Activated T-helper 1 cell treated with Interleukin-2 at 50 U/mL for 16 hours (primary cell): ENCODE measurements around the gene TIAM2.
"Not testable (repeated sequence)": the region's sequence is repeated elsewhere in the genome, so short reads cannot be mapped to it uniquely, and the experiment has no call there.

Source experiments
- DNase-seq: peaks from one replicate; pipeline ENCODE4 v3.0.0-alpha.2; 2020; ENCODE audit warnings: low read depth

Gene TIAM2

GRCh38 chr6:154991207-154991606, 3.9 kb upstream of the TIAM2 start:
- no peak for DNase-seq

- no peak for DNase-seq
Observed at GRCh38 chr6:154993026-154993425, 2.1 kb upstream of the TIAM2 start.

GRCh38 chr6:154993710-154994109, 1.4 kb upstream of the TIAM2 start:
- no peak for DNase-seq

- no peak for DNase-seq
Observed at GRCh38 chr6:154994836-154995253, 270 bp upstream of the TIAM2 start.

GRCh38 chr6:154996016-154996590, 988 bp downstream of the TIAM2 start:
- DNase-seq = no peak

- DNase-seq = no peak
Observed at GRCh38 chr6:154996841-154997311, 1.8 kb downstream of the TIAM2 start.

- no peak for DNase-seq
Observed at GRCh38 chr6:154998855-154999254, 3.7 kb downstream of the TIAM2 start.

GRCh38 chr6:155001482-155001881, 6.4 kb downstream of the TIAM2 start:
- DNase-seq = no peak

GRCh38 chr6:155001934-155002333, 6.8 kb downstream of the TIAM2 start:
- DNase-seq = no peak

- DNase-seq = no peak
Observed at GRCh38 chr6:155003476-155003875, 8.4 kb downstream of the TIAM2 start.

- DNase-seq = no peak
Observed at GRCh38 chr6:155004017-155004416, 8.9 kb downstream of the TIAM2 start.

- no peak for DNase-seq
Observed at GRCh38 chr6:155004576-155005372, 9.7 kb downstream of the TIAM2 start.

GRCh38 chr6:155008625-155009024, 13.5 kb downstream of the TIAM2 start:
- no peak for DNase-seq

- no peak for DNase-seq
Observed at GRCh38 chr6:155010940-155011339, 15.8 kb downstream of the TIAM2 start.

- DNase-seq = no peak
Observed at GRCh38 chr6:155011809-155012291, 16.7 kb downstream of the TIAM2 start.

- no peak for DNase-seq
Observed at GRCh38 chr6:155013457-155013876, 18.4 kb downstream of the TIAM2 start.

- DNase-seq = no peak
Observed at GRCh38 chr6:155014137-155014536, 19.0 kb downstream of the TIAM2 start.

GRCh38 chr6:155014670-155015300, 19.7 kb downstream of the TIAM2 start:
- DNase-seq = no peak

GRCh38 chr6:155018415-155018814, 23.3 kb downstream of the TIAM2 start:
- not testable (repeated sequence) for DNase-seq

- no peak for DNase-seq
Observed at GRCh38 chr6:155021680-155022079, 26.6 kb downstream of the TIAM2 start.

GRCh38 chr6:155022721-155023120, 27.6 kb downstream of the TIAM2 start:
- no peak for DNase-seq

- DNase-seq = no peak
Observed at GRCh38 chr6:155023717-155024116, 28.6 kb downstream of the TIAM2 start.
